CD4-positive, alpha-beta memory T cell (primary cell): ENCODE measurements around the gene NEU4. TPM values are rescaled to one million over a fixed set of nuclear protein-coding genes. Genes with fewer than 3 reads are reported as not detected.

Source experiments
- CTCF ChIA-PET: fragments of 350-600 bp; sonication (Branson Sonifier 250); formaldehyde crosslinking; loops from one replicate; lab custom pipeline; 2021; ENCODE audit warnings: inconsistent platforms; ENCODE audit not compliant: partially characterized antibody; lab: Charles Lee
- POLR2A ChIA-PET: fragments of 350-600 bp; sonication (Branson Sonifier 250); formaldehyde crosslinking; loops from one replicate; lab custom pipeline; 2021; ENCODE audit not compliant: partially characterized antibody; lab: Charles Lee
- DNase-seq, 5 donors: peaks; one replicate each; pipeline versions ENCODE4 v3.0.0 to v3.0.0-alpha.2; 2020 to 2022; ENCODE audit warnings: mixed read lengths in 1 of 5
- H3K27ac ChIP-seq: one replicate; pipeline ENCODE4 v1.7.0; 2013; ENCODE audit warnings: low read depth, low read length
- H3K27me3 ChIP-seq: 2 replicates; pipeline ENCODE4 v1.7.0; 2013; ENCODE audit warnings: mild to moderate bottlenecking, low read length, moderate library complexity; ENCODE audit not compliant: insufficient read depth
- H3K36me3 ChIP-seq: 2 replicates; pipeline ENCODE4 v1.7.0; 2013; ENCODE audit warnings: mild to moderate bottlenecking, low read length, moderate library complexity; ENCODE audit not compliant: insufficient read depth
- H3K4me1 ChIP-seq: 2 replicates; pipeline ENCODE4 v1.7.0; 2013; ENCODE audit warnings: mild to moderate bottlenecking, low read length, moderate library complexity; ENCODE audit not compliant: insufficient read depth
- H3K4me3 ChIP-seq, 2 donors: one replicate each; pipeline ENCODE4 v1.7.0; 2013; ENCODE audit warnings: low read length in 2 of 2, mild to moderate bottlenecking in 1 of 2
- H3K9me3 ChIP-seq, 2 donors: one replicate each; pipeline ENCODE4 v1.7.0; 2013; ENCODE audit warnings: low read length in 2 of 2, control low read depth in 1 of 2; ENCODE audit not compliant: control insufficient read depth in 1 of 2
- H3K27ac Mint-ChIP-seq, 7 donors: one replicate each; pipeline ENCODE4 v1.8.0; 2020 to 2021; ENCODE audit warnings: mixed read lengths in 7 of 7, mild to moderate bottlenecking in 6 of 7, inconsistent platforms in 3 of 7, moderate library complexity in 3 of 7
- H3K27me3 Mint-ChIP-seq, 2 donors: one replicate each; pipeline ENCODE4 v1.8.0; 2020 to 2021; ENCODE audit warnings: mixed read lengths in 2 of 2
- H3K36me3 Mint-ChIP-seq, 2 donors: one replicate each; pipeline ENCODE4 v1.8.0; 2020 to 2021; ENCODE audit warnings: mixed read lengths in 2 of 2, inconsistent platforms in 1 of 2, mild to moderate bottlenecking in 1 of 2
- H3K4me1 Mint-ChIP-seq, 4 donors: one replicate each; pipeline ENCODE4 v1.8.0; 2020 to 2021; ENCODE audit warnings: mixed read lengths in 4 of 4, mild to moderate bottlenecking in 1 of 4
- H3K4me3 Mint-ChIP-seq, 8 donors: one replicate each; pipeline ENCODE4 v1.8.0; 2020 to 2021; ENCODE audit warnings: mixed read lengths in 8 of 8, mild to moderate bottlenecking in 7 of 8, moderate library complexity in 6 of 8, inconsistent platforms in 3 of 8
- H3K9me3 Mint-ChIP-seq, 8 donors: one replicate each; pipeline ENCODE4 v1.8.0; 2020 to 2021; ENCODE audit warnings: mixed read lengths in 8 of 8, mild to moderate bottlenecking in 5 of 8, inconsistent platforms in 3 of 8, moderate library complexity in 1 of 8
- intact Hi-C: fragments of 100-400 bp; cut with micrococcal nuclease; formaldehyde crosslinking; loops from one replicate; pipeline ENCODE4 v1.15.1; 2023
- polyA plus RNA-seq, 2 donors: library from polyadenylated mRNA; unstranded; fragments of 300-500 nt; fragmentation: Illumina TruSeq; gene quantifications; one replicate each; pipeline ENCODE4 v1.2.3, GENCODE V29; 2021
- total RNA-seq, 2 experiments: library from RNA; stranded (reverse); gene quantifications; one replicate each; pipeline ENCODE4 v1.2.3, GENCODE V29; 2021

NEU4 gene
- total and polyA plus RNA-seq, 4 experiments from 2014 or later, result 0.14 to 1.3 TPM; not detected in 2

DNA sequence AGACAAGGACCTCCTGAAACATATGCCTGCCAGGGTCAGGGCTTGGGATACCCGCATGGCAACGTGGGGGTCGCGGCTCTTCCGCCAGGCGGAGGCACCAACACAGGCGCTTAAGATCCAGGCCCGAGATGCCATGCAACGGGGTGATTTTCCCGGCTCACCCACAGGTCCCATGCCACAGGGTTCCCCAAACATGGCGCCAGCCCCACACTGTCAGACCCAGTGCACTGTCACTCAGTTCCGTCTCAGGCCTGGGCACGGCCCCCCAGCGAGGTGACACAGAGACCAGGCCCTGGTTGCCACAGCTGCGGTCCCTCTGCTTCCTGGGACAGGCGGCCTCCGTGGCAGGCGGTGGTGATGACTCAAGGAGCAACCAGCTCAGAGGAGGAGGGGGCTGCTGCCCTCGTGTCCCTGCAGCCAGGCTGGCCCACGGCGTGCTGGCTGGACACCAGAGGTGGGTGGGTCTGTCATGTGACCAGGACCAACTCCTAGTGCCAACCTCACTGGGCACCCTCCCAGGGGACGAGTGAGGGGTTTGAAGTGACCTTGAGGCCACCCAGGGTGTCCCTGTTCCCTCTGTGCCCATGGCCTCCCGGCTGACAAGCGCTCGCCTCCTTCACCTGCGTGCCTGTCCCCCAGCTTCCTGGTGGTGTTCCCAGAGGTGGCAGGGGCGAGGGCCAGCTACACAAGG lies 44.8 kb downstream of the NEU4 start:
- Histone ChIP-seq H3K27me3 (no peaks in the 10 kb centered on the region), H3K9me3 (no peaks in the 10 kb centered on the region), H3K4me3 (no peak overlapping the region), H3K4me1 (peaks cover 40% of the 10 kb centered on the region), H3K27ac (no peak overlapping the region), H3K36me3 (no peaks in the 10 kb centered on the region)
- peak in 1 of 5 donors; percentile 36 for DNase-seq
- ChIA-PET CTCF (interaction anchor here (1.1 to 1.4 kb wide), 2 partner anchors 13 to 15 kb away, joined by 3 read pairs; no protein-coding TSS in a partner anchor), POLR2A (interaction anchor here (1.4 kb wide), 1 partner anchor 119 kb away, joined by 3 read pairs; the partner anchor contains the start of gene D2HGDH)
- H3K4me1 Mint-ChIP-seq, result peaks cover 8 to 28% (median 19%) of the 10 kb centered on the region in 4 donors
- no peaks in the 10 kb centered on the region for H3K27me3 Mint-ChIP-seq
- no peaks in the 10 kb centered on the region for H3K9me3 Mint-ChIP-seq
- H3K27ac Mint-ChIP-seq, result peak overlapping the region in 2 of 7 donors; percentile 32 to 64
- H3K36me3 Mint-ChIP-seq, result peaks cover 1 to 3% of the 10 kb centered on the region in 2 donors
- intact Hi-C loops, result no loop called here
- no peak overlapping the region for H3K4me3 Mint-ChIP-seq

DNA sequence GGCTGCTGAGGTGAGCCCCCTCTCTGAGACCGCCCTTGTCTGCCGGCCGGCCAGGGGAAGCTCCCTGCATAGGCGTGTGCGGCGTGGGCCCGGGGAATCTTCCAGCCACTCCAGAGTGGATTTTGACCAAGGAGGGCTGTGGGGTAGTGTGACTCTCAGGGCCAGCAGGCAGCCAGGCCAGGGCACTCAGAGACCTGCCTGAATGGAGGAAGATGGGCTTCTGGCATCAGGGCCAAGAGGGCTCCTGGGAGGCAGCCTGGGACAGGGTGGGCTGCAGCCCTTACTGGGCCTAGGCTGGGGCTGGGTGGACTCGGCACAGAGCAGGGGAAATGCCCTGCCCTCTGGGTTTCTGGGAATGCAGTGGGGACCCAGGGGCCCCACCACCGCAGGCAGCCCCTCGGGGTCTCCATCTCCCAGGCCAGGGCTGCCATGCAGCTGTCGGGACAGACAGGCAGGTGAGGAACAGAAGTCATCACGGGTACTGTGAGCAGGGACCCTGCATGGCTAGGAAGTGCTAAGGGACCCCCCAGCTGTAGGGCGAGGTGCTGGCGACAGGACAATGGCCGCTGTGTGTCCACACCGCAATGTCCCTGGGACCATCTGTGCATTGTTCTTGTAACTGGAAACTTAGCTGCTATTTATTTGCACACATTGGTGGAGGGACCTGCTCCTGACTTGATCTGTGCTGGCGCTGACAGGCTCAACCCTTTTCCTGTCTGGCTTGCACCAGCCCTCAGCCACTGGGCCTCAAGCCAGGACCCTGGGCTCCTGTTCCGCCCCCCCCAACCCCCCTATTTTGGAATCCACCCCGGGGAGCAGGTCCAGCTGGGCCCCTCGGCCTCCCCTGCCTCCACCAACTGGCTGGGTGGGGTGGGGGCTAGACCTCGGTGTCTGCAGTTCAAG lies 45.6 kb downstream of the NEU4 start:
- Mint-ChIP-seq H3K9me3 (no peaks in the 10 kb centered on the region), H3K27ac (no peak overlapping the region), H3K27me3 (no peaks in the 10 kb centered on the region), H3K36me3 (peaks cover 1 to 3% of the 10 kb centered on the region in 2 donors), H3K4me3 (no peak overlapping the region), H3K4me1 (peaks cover 9 to 31% (median 21%) of the 10 kb centered on the region in 4 donors)
- ChIA-PET CTCF (interaction anchor here (1.1 kb wide), 1 partner anchor 12 kb away, joined by 3 read pairs; no protein-coding TSS in a partner anchor), POLR2A (interaction anchor here (0.6 to 1.4 kb wide), 2 partner anchors 93 to 120 kb away, joined by 3 read pairs; partner anchors contain the start of gene D2HGDH)
- Histone ChIP-seq H3K4me1 (peaks cover 47% of the 10 kb centered on the region), H3K36me3 (no peaks in the 10 kb centered on the region), H3K4me3 (no peak overlapping the region), H3K27ac (peak overlapping the region; percentile 14), H3K9me3 (no peaks in the 10 kb centered on the region), H3K27me3 (no peaks in the 10 kb centered on the region)
- intact Hi-C loops, result loop anchor here (5.0 kb wide), 1 partner anchor 92 kb away; no protein-coding TSS in a partner anchor
- DNase-seq, result peak in 1 of 5 donors; percentile 22

DNA sequence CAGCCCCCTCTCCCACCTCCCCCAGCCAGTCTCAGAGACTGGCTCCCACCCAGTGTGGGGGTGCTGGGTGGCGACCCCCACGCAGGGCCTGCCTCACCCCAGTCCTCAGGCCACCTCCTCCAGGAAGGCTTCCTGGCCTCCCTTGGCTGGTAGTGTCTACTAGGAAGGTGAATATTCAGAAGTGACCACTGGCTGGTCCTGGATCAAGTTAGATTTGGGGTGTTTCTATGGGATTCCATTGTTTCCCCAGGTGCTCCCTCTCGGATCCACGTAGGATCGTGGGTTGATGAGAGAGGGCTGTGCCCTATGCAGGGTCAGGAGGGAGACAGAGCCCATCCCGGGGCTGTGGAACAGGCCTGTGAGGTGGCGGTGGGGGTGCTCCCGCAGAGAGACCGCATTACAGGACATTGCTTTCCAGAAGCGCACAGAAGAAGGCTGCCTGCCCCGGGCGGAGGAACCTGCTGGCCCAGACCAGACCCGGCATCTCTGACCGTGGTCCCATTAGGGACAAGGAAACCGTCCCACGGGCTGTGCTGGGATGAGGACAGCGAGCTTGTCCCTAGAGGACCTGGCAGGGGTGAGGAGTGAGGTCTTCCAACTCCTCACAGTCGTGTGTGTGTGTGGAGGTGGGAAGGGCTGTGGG lies 46.4 kb downstream of the NEU4 start:
- H3K9me3 Mint-ChIP-seq, result no peaks in the 10 kb centered on the region
- ChIA-PET POLR2A (interaction anchor here (0.6 to 1.4 kb wide), 3 partner anchors 11 to 153 kb away, joined by 3 to 4 read pairs (median 3); partner anchors contain the start of gene ING5), CTCF (interaction anchor here (1.3 to 2.0 kb wide), 3 partner anchors 11 to 23 kb away, joined by 3 to 11 read pairs (median 4); no protein-coding TSS in a partner anchor)
- peaks cover 54% of the 10 kb centered on the region for H3K4me1 ChIP-seq
- peaks cover 12 to 39% (median 24%) of the 10 kb centered on the region in 4 donors for H3K4me1 Mint-ChIP-seq
- peak overlapping the region in 7 of 8 donors; percentile 2 to 89 (median 35) for H3K4me3 Mint-ChIP-seq
- H3K9me3 ChIP-seq, result no peaks in the 10 kb centered on the region
- H3K27ac ChIP-seq, result peak overlapping the region; percentile 14
- H3K4me3 ChIP-seq, result no peak overlapping the region
- no peaks in the 10 kb centered on the region for H3K36me3 ChIP-seq
- no peaks in the 10 kb centered on the region for H3K27me3 Mint-ChIP-seq
- peaks cover 1 to 3% of the 10 kb centered on the region in 2 donors for H3K36me3 Mint-ChIP-seq
- DNase-seq, result no peak
- intact Hi-C loops, result loop anchor here (5.0 kb wide), 1 partner anchor 93 kb away; no protein-coding TSS in a partner anchor
- H3K27ac Mint-ChIP-seq, result peak overlapping the region in 2 of 7 donors; percentile 58 to 80
- no peaks in the 10 kb centered on the region for H3K27me3 ChIP-seq

DNA sequence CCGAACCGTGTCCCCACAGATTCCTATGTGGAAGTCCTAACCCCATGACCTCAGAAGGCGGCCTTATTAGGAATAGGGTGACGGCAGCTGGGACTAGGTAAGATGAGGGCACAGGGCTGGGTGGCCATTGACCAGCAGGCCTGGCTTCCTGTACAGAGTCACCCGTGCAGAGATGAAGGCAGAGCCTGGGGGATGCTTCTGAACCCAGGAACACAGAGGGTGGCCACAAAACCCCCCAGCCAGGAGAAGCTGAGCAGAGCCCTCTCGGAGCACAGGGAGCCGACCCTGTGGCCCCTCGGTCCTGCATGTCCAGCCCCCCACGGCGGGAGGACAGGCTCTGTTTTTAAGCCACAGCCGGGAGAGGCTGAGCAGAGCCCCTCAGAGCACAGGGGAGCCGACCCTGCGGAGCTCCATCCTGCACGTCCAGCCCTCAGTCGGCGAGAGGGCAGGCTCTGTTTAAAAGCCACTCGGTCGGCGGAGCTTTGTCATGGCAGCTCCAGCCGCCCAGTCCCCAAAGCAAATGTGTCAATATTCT lies 47.0 kb downstream of the NEU4 start:
- peak overlapping the region in 7 of 8 donors; percentile 22 to 89 (median 61) for H3K4me3 Mint-ChIP-seq
- peak overlapping the region; percentile 14 for H3K27ac ChIP-seq
- CTCF ChIA-PET, result interaction anchor here (1.3 to 2.0 kb wide), 3 partner anchors 12 to 23 kb away, joined by 3 to 11 read pairs (median 4); no protein-coding TSS in a partner anchor
- H3K36me3 Mint-ChIP-seq, result peaks cover 1 to 3% of the 10 kb centered on the region in 2 donors
- no peaks in the 10 kb centered on the region for H3K9me3 ChIP-seq
- H3K4me1 ChIP-seq, result peaks cover 60% of the 10 kb centered on the region
- no peaks in the 10 kb centered on the region for H3K36me3 ChIP-seq
- intact Hi-C loops, result loop anchor here (5.0 kb wide), 1 partner anchor 94 kb away; no protein-coding TSS in a partner anchor
- peak in 1 of 5 donors; percentile 18 for DNase-seq
- H3K4me1 Mint-ChIP-seq, result peaks cover 14 to 43% (median 27%) of the 10 kb centered on the region in 4 donors
- no peak overlapping the region for H3K4me3 ChIP-seq
- H3K27ac Mint-ChIP-seq, result peak overlapping the region in 3 of 7 donors; percentile 58 to 91 (median 65)
- no peaks in the 10 kb centered on the region for H3K27me3 ChIP-seq
- POLR2A ChIA-PET, result interaction anchor here (1.2 to 1.4 kb wide), 3 partner anchors 11 to 154 kb away, joined by 3 to 4 read pairs (median 4); partner anchors contain the start of gene ING5
- H3K27me3 Mint-ChIP-seq, result no peaks in the 10 kb centered on the region
- H3K9me3 Mint-ChIP-seq, result no peaks in the 10 kb centered on the region

DNA sequence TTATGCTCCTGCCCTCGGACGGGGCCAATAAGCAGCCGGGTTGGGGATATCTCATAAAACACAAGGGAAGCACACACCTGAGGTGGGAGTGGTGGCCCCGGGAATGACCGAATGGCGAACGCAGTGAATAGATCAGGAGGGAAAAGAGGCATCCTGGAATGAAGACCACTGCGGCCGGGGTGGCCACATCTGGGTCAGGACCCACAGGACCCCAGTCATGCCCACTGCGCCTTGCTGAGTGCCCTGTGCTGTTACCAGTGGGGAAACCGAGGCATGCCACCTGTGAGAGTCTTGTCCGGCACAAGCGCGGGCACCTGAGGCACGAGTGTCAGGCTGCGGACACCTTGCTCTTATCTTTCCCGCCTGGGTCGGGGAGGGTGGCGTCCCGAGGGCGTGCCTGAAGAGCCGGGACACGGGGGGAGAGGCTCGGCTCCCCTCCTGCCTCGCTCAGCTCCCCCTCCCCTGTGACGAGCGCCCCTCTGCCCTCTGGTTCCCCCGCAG lies 48.1 kb downstream of the NEU4 start:
- peak overlapping the region in 1 of 2 donors; percentile 68 for H3K4me3 ChIP-seq
- POLR2A ChIA-PET, result interaction anchor here (1.2 kb wide), 1 partner anchor 12 kb away, joined by 4 read pairs; no protein-coding TSS in a partner anchor

More for the DNA sequence above, 48.1 kb downstream of the NEU4 start:
- Histone ChIP-seq H3K4me1 (peaks cover 64% of the 10 kb centered on the region), H3K9me3 (no peaks in the 10 kb centered on the region), H3K36me3 (no peaks in the 10 kb centered on the region), H3K27ac (peak overlapping the region; percentile 64), H3K27me3 (no peaks in the 10 kb centered on the region)
- peak overlapping the region; percentile 55 to 84 (median 70) for H3K27ac Mint-ChIP-seq
- intact Hi-C loops, result loop anchor here (5.0 kb wide), 1 partner anchor 95 kb away; no protein-coding TSS in a partner anchor
- H3K36me3 Mint-ChIP-seq, result peaks cover 0 to 1% of the 10 kb centered on the region in 2 donors
- CTCF ChIA-PET, result interaction anchor here (1.4 to 2.0 kb wide), 2 partner anchors 11 to 21 kb away, joined by 4 to 11 read pairs; no protein-coding TSS in a partner anchor
- peaks cover 22 to 54% (median 38%) of the 10 kb centered on the region in 4 donors for H3K4me1 Mint-ChIP-seq
- H3K27me3 Mint-ChIP-seq, result no peaks in the 10 kb centered on the region
- no peak for DNase-seq
- no peaks in the 10 kb centered on the region for H3K9me3 Mint-ChIP-seq
- H3K4me3 Mint-ChIP-seq, result peak overlapping the region; percentile 51 to 89 (median 73)
